ENCODE measurements around the gene TMEM72. TPM values are rescaled to one million over a fixed set of nuclear protein-coding genes. Genes with fewer than 3 reads are reported as not detected.
A peak's percentile ranks its signal among the peaks of the same experiment; 100 is the strongest.

TMEM72 gene
- total RNA-seq, 1 donor from 2014 or later = under 0.01 TPM

- peaks cover 13 to 34% (median 14%) of the 10 kb centered on the region in 3 donors for H3K4me1 ChIP-seq (ENCODE audit: control insufficient read depth in 3 of 3, insufficient read depth in 3 of 3, low read length in 3 of 3)
- H3K9ac ChIP-seq (ENCODE audit: low read depth in 1 of 3, low read length in 3 of 3) = no peak overlapping the region
- H3K27me3 ChIP-seq (ENCODE audit: control insufficient read depth in 3 of 3, insufficient read depth in 3 of 3, low read length in 3 of 3) = no peaks in the 10 kb centered on the region
- no peak overlapping the region for H3K4me3 ChIP-seq (ENCODE audit: low read length in 3 of 3)
- H3K27ac ChIP-seq (ENCODE audit: low read depth, low read length) = no peak overlapping the region
- peaks cover 6 to 13% (median 7%) of the 10 kb centered on the region in 3 donors for H3K36me3 ChIP-seq (ENCODE audit: control insufficient read depth in 3 of 3, insufficient read depth in 3 of 3, low read length in 3 of 3)
- H3K9me3 ChIP-seq (ENCODE audit: control insufficient read depth in 3 of 3, low read length in 3 of 3) = no peaks in the 10 kb centered on the region
Measured at GRCh38 chr10:44951576-44952226, 40.6 kb downstream of the TMEM72 start.

GRCh38 chr10:44952779-44953231, 41.7 kb downstream of the TMEM72 start:
- H3K27me3 ChIP-seq (ENCODE audit: control insufficient read depth in 3 of 3, insufficient read depth in 3 of 3, low read length in 3 of 3) = no peaks in the 10 kb centered on the region
- no peak overlapping the region for H3K27ac ChIP-seq (ENCODE audit: low read depth, low read length)
- H3K9me3 ChIP-seq (ENCODE audit: control insufficient read depth in 3 of 3, low read length in 3 of 3) = no peaks in the 10 kb centered on the region
- no peak overlapping the region for H3K9ac ChIP-seq (ENCODE audit: low read depth in 1 of 3, low read length in 3 of 3)
- H3K36me3 ChIP-seq (ENCODE audit: control insufficient read depth in 3 of 3, insufficient read depth in 3 of 3, low read length in 3 of 3) = peaks cover 6 to 14% (median 9%) of the 10 kb centered on the region in 3 donors
- no peak overlapping the region for H3K4me3 ChIP-seq (ENCODE audit: low read length in 3 of 3)
- H3K4me1 ChIP-seq (ENCODE audit: control insufficient read depth in 3 of 3, insufficient read depth in 3 of 3, low read length in 3 of 3) = peaks cover 8 to 32% (median 11%) of the 10 kb centered on the region in 3 donors

GRCh38 chr10:44954042-44954441, 42.9 kb downstream of the TMEM72 start:
- Histone ChIP-seq H3K27ac (ENCODE audit: low read depth, low read length) (no peak overlapping the region), H3K4me1 (ENCODE audit: control insufficient read depth in 3 of 3, insufficient read depth in 3 of 3, low read length in 3 of 3) (peaks cover 12 to 29% (median 13%) of the 10 kb centered on the region in 3 donors)

GRCh38 chr10:44954962-44955361, 43.8 kb downstream of the TMEM72 start:
- Histone ChIP-seq H3K9me3 (ENCODE audit: control insufficient read depth in 3 of 3, low read length in 3 of 3) (no peaks in the 10 kb centered on the region), H3K9ac (ENCODE audit: low read depth in 1 of 3, low read length in 3 of 3) (no peak overlapping the region), H3K36me3 (ENCODE audit: control insufficient read depth in 3 of 3, insufficient read depth in 3 of 3, low read length in 3 of 3) (peaks cover 6 to 14% (median 9%) of the 10 kb centered on the region in 3 donors), H3K27me3 (ENCODE audit: control insufficient read depth in 3 of 3, insufficient read depth in 3 of 3, low read length in 3 of 3) (no peaks in the 10 kb centered on the region), H3K4me1 (ENCODE audit: control insufficient read depth in 3 of 3, insufficient read depth in 3 of 3, low read length in 3 of 3) (peaks cover 14 to 25% (median 14%) of the 10 kb centered on the region in 3 donors), H3K4me3 (ENCODE audit: low read length in 3 of 3) (no peak overlapping the region), H3K27ac (ENCODE audit: low read depth, low read length) (no peak overlapping the region)

More at GRCh38 chr10:44954042-44954441, 42.9 kb downstream of the TMEM72 start:
- Histone ChIP-seq H3K9ac (ENCODE audit: low read depth in 1 of 3, low read length in 3 of 3) (no peak overlapping the region), H3K4me3 (ENCODE audit: low read length in 3 of 3) (no peak overlapping the region), H3K27me3 (ENCODE audit: control insufficient read depth in 3 of 3, insufficient read depth in 3 of 3, low read length in 3 of 3) (no peaks in the 10 kb centered on the region), H3K36me3 (ENCODE audit: control insufficient read depth in 3 of 3, insufficient read depth in 3 of 3, low read length in 3 of 3) (peaks cover 6 to 14% (median 9%) of the 10 kb centered on the region in 3 donors), H3K9me3 (ENCODE audit: control insufficient read depth in 3 of 3, low read length in 3 of 3) (no peaks in the 10 kb centered on the region)

- Histone ChIP-seq H3K4me3 (ENCODE audit: low read length in 3 of 3) (no peak overlapping the region), H3K4me1 (ENCODE audit: control insufficient read depth in 3 of 3, insufficient read depth in 3 of 3, low read length in 3 of 3) (peaks cover 19 to 26% (median 20%) of the 10 kb centered on the region in 3 donors), H3K36me3 (ENCODE audit: control insufficient read depth in 3 of 3, insufficient read depth in 3 of 3, low read length in 3 of 3) (peaks cover 6 to 14% (median 9%) of the 10 kb centered on the region in 3 donors), H3K9ac (ENCODE audit: low read depth in 1 of 3, low read length in 3 of 3) (no peak overlapping the region), H3K27ac (ENCODE audit: low read depth, low read length) (no peak overlapping the region), H3K9me3 (ENCODE audit: control insufficient read depth in 3 of 3, low read length in 3 of 3) (no peaks in the 10 kb centered on the region), H3K27me3 (ENCODE audit: control insufficient read depth in 3 of 3, insufficient read depth in 3 of 3, low read length in 3 of 3) (no peaks in the 10 kb centered on the region)
Measured at GRCh38 chr10:44955413-44956070, 44.4 kb downstream of the TMEM72 start.

GRCh38 chr10:44956226-44956625, 45.1 kb downstream of the TMEM72 start:
- no peak overlapping the region for H3K27ac ChIP-seq (ENCODE audit: low read depth, low read length)
- peaks cover 6 to 14% (median 9%) of the 10 kb centered on the region in 3 donors for H3K36me3 ChIP-seq (ENCODE audit: control insufficient read depth in 3 of 3, insufficient read depth in 3 of 3, low read length in 3 of 3)
- H3K9me3 ChIP-seq (ENCODE audit: control insufficient read depth in 3 of 3, low read length in 3 of 3) = no peaks in the 10 kb centered on the region
- H3K27me3 ChIP-seq (ENCODE audit: control insufficient read depth in 3 of 3, insufficient read depth in 3 of 3, low read length in 3 of 3) = no peaks in the 10 kb centered on the region
- H3K9ac ChIP-seq (ENCODE audit: low read depth in 1 of 3, low read length in 3 of 3) = no peak overlapping the region
- peaks cover 22 to 30% (median 22%) of the 10 kb centered on the region in 3 donors for H3K4me1 ChIP-seq (ENCODE audit: control insufficient read depth in 3 of 3, insufficient read depth in 3 of 3, low read length in 3 of 3)
- no peak overlapping the region for H3K4me3 ChIP-seq (ENCODE audit: low read length in 3 of 3)

GRCh38 chr10:44956717-44957706, 45.9 kb downstream of the TMEM72 start:
- peaks cover 27 to 38% (median 29%) of the 10 kb centered on the region in 3 donors for H3K4me1 ChIP-seq (ENCODE audit: control insufficient read depth in 3 of 3, insufficient read depth in 3 of 3, low read length in 3 of 3)
- H3K27ac ChIP-seq (ENCODE audit: low read depth, low read length) = no peak overlapping the region
- H3K27me3 ChIP-seq (ENCODE audit: control insufficient read depth in 3 of 3, insufficient read depth in 3 of 3, low read length in 3 of 3) = no peaks in the 10 kb centered on the region
- no peak overlapping the region for H3K9ac ChIP-seq (ENCODE audit: low read depth in 1 of 3, low read length in 3 of 3)
- H3K9me3 ChIP-seq (ENCODE audit: control insufficient read depth in 3 of 3, low read length in 3 of 3) = no peaks in the 10 kb centered on the region
- peaks cover 6 to 14% (median 9%) of the 10 kb centered on the region in 3 donors for H3K36me3 ChIP-seq (ENCODE audit: control insufficient read depth in 3 of 3, insufficient read depth in 3 of 3, low read length in 3 of 3)
- no peak overlapping the region for H3K4me3 ChIP-seq (ENCODE audit: low read length in 3 of 3)

GRCh38 chr10:44958196-44958897, 47.2 kb downstream of the TMEM72 start:
- Histone ChIP-seq H3K4me3 (ENCODE audit: low read length in 3 of 3) (peak overlapping the region; percentile 80 to 91 (median 84)), H3K27me3 (ENCODE audit: control insufficient read depth in 3 of 3, insufficient read depth in 3 of 3, low read length in 3 of 3) (no peaks in the 10 kb centered on the region), H3K9me3 (ENCODE audit: control insufficient read depth in 3 of 3, low read length in 3 of 3) (no peaks in the 10 kb centered on the region), H3K4me1 (ENCODE audit: control insufficient read depth in 3 of 3, insufficient read depth in 3 of 3, low read length in 3 of 3) (peaks cover 39 to 51% (median 43%) of the 10 kb centered on the region in 3 donors), H3K9ac (ENCODE audit: low read depth in 1 of 3, low read length in 3 of 3) (peak overlapping the region; percentile 75 to 89 (median 82)), H3K36me3 (ENCODE audit: control insufficient read depth in 3 of 3, insufficient read depth in 3 of 3, low read length in 3 of 3) (peaks cover 8 to 14% (median 9%) of the 10 kb centered on the region in 3 donors), H3K27ac (ENCODE audit: low read depth, low read length) (peak overlapping the region; percentile 70)

- peaks cover 44 to 56% (median 48%) of the 10 kb centered on the region in 3 donors for H3K4me1 ChIP-seq (ENCODE audit: control insufficient read depth in 3 of 3, insufficient read depth in 3 of 3, low read length in 3 of 3)
- no peaks in the 10 kb centered on the region for H3K9me3 ChIP-seq (ENCODE audit: control insufficient read depth in 3 of 3, low read length in 3 of 3)
- no peaks in the 10 kb centered on the region for H3K27me3 ChIP-seq (ENCODE audit: control insufficient read depth in 3 of 3, insufficient read depth in 3 of 3, low read length in 3 of 3)
- H3K9ac ChIP-seq (ENCODE audit: low read depth in 1 of 3, low read length in 3 of 3) = peak overlapping the region; percentile 75 to 89 (median 82)
- peaks cover 5 to 14% (median 8%) of the 10 kb centered on the region in 3 donors for H3K36me3 ChIP-seq (ENCODE audit: control insufficient read depth in 3 of 3, insufficient read depth in 3 of 3, low read length in 3 of 3)
- peak overlapping the region; percentile 70 for H3K27ac ChIP-seq (ENCODE audit: low read depth, low read length)
- peak overlapping the region; percentile 80 to 91 (median 84) for H3K4me3 ChIP-seq (ENCODE audit: low read length in 3 of 3)
Measured at GRCh38 chr10:44958898-44959246, 47.7 kb downstream of the TMEM72 start.
